GM13976 (cell line): Measurements from ENCODE around the gene UBTD1.

ENCODE experiments used
- DNase-seq: peaks from one replicate; pipeline ENCODE4 v3.0.0; 2012; ENCODE audit warnings: low spot score
- in situ Hi-C: fragments of 300-500 bp; cut with MboI; formaldehyde crosslinking; loops from one replicate; pipeline ENCODE4 v1.12.0; 2022; ENCODE audit warnings: low sequenced_read_pairs, mixed read lengths, inconsistent platforms; ENCODE audit not compliant: unreplicated experiment
- TF ChIP-seq, protein P1 (sequence below): IDR thresholded peaks from 2 replicates; pipeline ENCODE4 v1.5.1; 2012; ENCODE audit warnings: borderline replicate concordance, mild to moderate bottlenecking; ENCODE audit not compliant: insufficient read depth; ENCODE audit errors: extremely low read depth, missing control alignments, control extremely low read depth

UBTD1 gene

DNA sequence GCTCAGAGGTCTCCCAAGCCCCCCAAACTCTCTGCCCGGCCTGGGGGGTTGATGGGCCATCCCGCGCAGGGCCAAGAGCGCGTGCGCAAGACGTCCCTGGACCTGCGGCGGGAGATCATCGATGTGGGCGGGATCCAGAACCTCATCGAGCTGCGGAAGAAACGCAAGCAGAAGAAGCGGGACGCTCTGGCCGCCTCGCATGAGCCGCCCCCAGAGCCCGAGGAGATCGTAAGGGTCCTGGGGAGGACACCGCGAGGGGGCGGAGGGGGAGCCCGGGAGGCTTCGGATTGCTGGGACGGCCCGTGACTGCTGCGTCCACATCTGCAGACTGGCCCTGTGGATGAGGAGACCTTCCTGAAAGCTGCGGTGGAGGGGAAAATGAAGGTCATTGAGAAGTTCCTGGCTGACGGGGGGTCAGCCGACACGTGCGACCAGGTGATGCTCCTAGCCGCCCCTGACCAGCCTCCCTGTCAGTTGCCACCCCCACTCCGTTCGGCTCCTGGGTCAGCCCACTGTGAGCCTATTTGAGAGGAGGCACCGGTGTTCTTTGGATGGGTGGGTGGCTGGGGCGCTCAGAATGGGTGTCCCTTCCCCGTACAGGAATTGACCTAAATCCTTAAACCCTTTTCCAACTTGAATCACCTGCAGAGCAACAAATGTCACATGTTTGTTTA is 79.6 kb downstream of the UBTD1 start:
- TF ChIP-seq, protein P1, sequence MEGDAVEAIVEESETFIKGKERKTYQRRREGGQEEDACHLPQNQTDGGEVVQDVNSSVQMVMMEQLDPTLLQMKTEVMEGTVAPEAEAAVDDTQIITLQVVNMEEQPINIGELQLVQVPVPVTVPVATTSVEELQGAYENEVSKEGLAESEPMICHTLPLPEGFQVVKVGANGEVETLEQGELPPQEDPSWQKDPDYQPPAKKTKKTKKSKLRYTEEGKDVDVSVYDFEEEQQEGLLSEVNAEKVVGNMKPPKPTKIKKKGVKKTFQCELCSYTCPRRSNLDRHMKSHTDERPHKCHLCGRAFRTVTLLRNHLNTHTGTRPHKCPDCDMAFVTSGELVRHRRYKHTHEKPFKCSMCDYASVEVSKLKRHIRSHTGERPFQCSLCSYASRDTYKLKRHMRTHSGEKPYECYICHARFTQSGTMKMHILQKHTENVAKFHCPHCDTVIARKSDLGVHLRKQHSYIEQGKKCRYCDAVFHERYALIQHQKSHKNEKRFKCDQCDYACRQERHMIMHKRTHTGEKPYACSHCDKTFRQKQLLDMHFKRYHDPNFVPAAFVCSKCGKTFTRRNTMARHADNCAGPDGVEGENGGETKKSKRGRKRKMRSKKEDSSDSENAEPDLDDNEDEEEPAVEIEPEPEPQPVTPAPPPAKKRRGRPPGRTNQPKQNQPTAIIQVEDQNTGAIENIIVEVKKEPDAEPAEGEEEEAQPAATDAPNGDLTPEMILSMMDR: no peak
- DNase-seq: no peak
- in situ Hi-C loops: no loop called here

DNA sequence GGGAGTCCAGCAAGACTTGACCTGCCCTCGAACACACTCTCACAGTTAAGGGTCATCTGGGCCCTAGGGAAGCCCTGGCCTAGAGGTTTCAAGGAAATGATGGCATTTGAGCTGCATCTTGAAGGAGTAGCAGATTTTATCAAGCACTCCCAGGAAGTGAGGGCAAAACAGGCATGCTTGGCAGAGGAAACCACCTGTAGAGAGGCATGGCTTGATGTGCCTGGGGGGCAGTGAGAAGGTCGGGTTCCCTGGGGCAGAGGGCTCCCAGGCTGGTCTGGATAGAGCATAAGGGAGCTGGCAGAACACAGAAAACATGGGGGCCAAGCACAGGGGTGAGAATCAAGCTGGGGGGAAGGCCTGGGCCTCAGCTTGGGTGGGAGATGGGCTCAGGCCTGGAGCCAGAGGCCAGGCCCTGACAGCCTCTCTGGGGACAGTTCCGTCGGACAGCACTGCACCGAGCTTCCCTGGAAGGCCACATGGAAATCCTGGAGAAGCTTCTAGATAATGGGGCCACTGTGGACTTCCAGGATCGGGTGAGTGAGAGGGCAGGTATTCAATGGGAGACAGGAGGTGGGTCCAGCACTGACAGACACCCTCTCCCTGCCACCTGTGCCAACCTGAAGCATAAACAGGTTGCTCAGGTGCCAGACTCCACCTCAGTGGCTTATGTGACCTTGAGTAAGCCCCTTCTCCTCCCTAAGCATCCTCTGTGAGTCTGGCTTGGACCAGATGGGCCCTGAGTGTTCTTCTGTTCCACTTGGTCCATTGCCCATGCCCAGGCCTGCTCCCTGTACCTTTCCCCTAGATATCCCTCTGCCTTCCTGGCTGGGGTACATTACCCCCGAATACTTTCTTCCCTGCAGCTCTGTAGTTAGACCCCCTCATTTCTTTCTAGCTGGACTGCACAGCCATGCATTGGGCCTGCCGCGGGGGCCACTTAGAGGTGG is 82.0 kb downstream of the UBTD1 start:
- in situ Hi-C loops: no loop called here
- DNase-seq: no peak
- TF ChIP-seq, protein P1: no peak

DNA sequence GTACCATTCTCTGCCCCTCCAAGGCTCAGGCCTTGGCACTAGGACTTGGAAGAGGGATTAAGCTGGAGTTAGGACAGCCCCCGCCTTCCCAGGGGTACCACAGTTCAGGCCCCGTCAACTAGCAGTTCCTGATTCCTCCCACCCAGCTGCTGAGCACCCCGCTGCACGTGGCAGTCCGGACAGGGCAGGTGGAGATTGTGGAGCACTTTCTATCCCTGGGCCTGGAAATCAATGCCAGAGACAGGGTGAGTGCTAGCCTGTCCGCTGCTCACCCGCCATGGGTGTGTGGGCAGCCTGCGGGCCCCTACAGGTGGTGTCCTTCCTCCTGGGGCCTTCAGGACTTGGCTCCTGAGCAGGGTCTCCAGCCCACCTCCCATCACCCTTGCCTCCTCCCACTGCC is 83.4 kb downstream of the UBTD1 start:
- in situ Hi-C loops: no loop called here
- no peak for DNase-seq
- TF ChIP-seq, protein P1: no peak

DNA sequence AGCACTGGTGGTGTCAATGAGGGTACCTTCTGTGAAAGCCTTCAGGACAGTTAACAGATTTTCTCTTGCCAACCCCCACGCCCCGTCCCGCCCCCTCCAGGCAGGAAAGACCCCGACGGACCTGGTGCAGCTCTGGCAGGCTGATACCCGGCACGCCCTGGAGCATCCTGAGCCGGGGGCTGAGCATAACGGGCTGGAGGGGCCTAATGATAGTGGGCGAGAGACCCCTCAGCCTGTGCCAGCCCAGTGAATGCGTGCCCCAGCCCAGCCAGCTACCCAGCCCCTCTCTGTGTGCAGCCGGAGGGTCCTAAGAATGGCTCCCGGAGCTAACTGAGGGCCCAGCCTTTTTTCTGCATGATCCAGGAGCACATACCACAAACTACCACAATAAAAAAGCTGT is 84.8 kb downstream of the UBTD1 start:
- in situ Hi-C loops: no loop called here
- no peak for DNase-seq
- TF ChIP-seq, protein P1: no peak

DNA sequence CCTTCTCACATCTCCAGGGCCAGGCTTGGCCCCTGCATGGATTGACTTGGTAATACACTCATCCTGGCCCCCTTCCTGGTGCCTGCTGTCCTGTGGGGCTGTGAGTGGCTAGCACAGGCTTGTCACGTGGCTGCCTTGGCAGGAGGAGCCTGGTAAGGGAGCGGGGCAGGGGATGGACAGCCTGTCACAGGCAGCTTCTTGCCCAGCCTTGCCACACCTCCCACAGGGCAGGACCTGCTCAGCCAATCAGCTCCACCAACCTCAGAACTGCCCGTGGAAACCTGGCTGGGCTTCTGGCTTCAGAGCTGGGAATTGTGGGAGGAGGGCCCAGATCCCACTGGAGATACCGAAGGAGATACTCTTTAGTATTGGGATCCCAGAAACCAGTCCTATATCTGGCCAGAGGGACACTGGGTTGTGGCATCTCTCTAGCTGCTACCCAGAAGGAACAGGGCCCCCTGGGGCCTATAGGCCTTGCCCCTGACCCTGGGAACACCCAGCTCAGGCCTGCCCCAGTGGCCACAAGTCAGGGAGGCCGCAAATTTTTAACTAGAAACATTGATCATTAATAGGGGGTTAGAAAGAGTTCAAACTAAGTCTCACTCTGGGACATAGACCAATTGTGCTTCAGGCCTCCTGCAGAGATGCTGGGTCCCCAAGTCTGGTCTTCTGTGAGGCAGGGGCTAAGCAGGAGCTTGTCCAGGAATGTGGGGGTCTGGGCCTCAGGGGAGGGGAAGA is 85.5 kb downstream of the UBTD1 start, which contains the start of gene HOGA1:
TSS of gene HOGA1 (plus strand) at position 330 of the 738 bp plus-strand sequence. CDS start at position 645, 315 bp downstream.
- no peak for DNase-seq
- TF ChIP-seq, protein P1: no peak

DNA sequence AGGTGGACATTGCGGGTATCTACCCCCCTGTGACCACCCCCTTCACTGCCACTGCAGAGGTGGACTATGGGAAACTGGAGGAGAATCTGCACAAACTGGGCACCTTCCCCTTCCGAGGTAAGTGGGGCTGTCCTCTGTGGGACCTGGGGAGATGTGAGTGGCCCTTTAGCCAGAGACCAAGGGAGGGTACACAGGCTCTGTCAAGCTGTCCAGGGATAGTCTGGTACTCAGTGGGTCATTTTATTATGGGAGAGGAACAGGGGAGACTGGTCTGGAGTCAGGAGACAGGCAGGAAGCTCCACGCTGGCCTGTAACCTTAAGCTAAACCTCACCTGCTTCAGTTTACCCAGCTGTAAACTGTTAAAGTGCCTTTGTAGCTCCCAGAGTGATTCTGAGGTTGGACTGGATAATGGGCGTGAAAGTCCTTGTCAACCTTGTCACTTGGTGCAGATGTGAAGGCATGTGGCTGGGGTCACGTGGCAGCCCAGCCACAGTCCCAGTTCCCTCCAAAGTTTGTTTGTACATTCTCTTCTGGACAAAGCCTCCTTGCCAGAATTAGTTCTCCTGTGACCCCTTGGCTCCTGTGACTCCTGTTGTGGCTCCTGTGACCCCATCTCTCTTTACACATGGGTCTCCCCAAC is 86.2 kb downstream of the UBTD1 start:
- in situ Hi-C loops: no loop called here
- no peak for DNase-seq
- TF ChIP-seq, protein P1: no peak

More for the DNA sequence above, 85.5 kb downstream of the UBTD1 start, which contains the start of gene HOGA1:
- in situ Hi-C loops: no loop called here
